Measurements from ENCODE around the gene XKR3.
"Not testable (repeated sequence)": the region's sequence is repeated elsewhere in the genome, so short reads cannot be mapped to it uniquely, and the experiment has no call there.

GRCh38 chr22:16747266-16748159 is 77.7 kb downstream of the XKR3 start:
- TF ChIP-seq CTCF (IDR thresholded peaks at IDR 0.05; ENCODE audit: low read length); EZH2 (optimal IDR thresholded peaks at IDR 0.05; ENCODE audit: low read depth, low read length); EZH2phosphoT487 (IDR thresholded peaks at IDR 0.05; ENCODE audit: low read length): not testable (repeated sequence)

Measured in MM.1S (cell line).